AG04450 (cell line): Measurements from ENCODE around the gene ZNF668. TPM values are rescaled to one million over a fixed set of nuclear protein-coding genes. Genes with fewer than 3 reads are reported as not detected.

Experiments used
- CTCF ChIA-PET: fragments of 300-600, 350-600 bp; formaldehyde crosslinking; extraction: SDS; loops from one replicate; lab custom pipeline; 2022; ENCODE audit warnings: antibody characterized with exemption, inconsistent platforms; lab: Charles Lee
- POLR2A ChIA-PET: fragments of 350-600 bp; formaldehyde crosslinking; extraction: SDS; loops from one replicate; lab custom pipeline; 2021; ENCODE audit warnings: antibody characterized with exemption, inconsistent platforms; lab: Yijun Ruan, JAX
- DNase-seq: peaks from one replicate; pipeline ENCODE4 v3.0.0-alpha.2; 2011; ENCODE audit warnings: low read depth, low spot score
- H3K27ac ChIP-seq: one replicate; pipeline ENCODE4 v1.5.1; 2012; ENCODE audit warnings: low read depth, low read length, control low read depth
- H3K27me3 ChIP-seq: one replicate; pipeline ENCODE4 v1.6.0; 2012; ENCODE audit warnings: low read length; ENCODE audit not compliant: control insufficient read depth, insufficient read depth
- H3K4me3 ChIP-seq: 2 replicates; pipeline ENCODE4 v1.5.1; 2011; ENCODE audit warnings: mild to moderate bottlenecking, low read depth, low read length, control low read depth
- H3K9me3 ChIP-seq: 2 replicates; pipeline ENCODE4 v1.5.1; 2012; ENCODE audit warnings: low read length; ENCODE audit not compliant: control insufficient read depth, insufficient read depth
- CTCF ChIP-seq: IDR thresholded peaks from 2 replicates; pipeline ENCODE4 v1.5.1; 2011; ENCODE audit warnings: low read depth, low read length, control low read depth, inconsistent platforms
- polyA plus RNA-seq: library from polyadenylated mRNA; depleted of rRNA; stranded (reverse); fragments of >200 nt; gene quantifications from 2 replicates; pipeline ENCODE4 v1.2.3, GENCODE V29; 2011

The ZNF668 gene
- polyA plus RNA-seq, 1 experiment = 5.9 TPM

- no peaks in the 10 kb centered on the region for H3K27me3 ChIP-seq
- TF ChIP-seq CTCF = no peak
- no peak for DNase-seq
- no peak overlapping the region for H3K4me3 ChIP-seq
- ChIA-PET CTCF (interaction anchor here (1.0 kb wide), 1 partner anchor 91 kb away, joined by 4 read pairs; no protein-coding TSS in a partner anchor), POLR2A (interaction anchor here (1.6 kb wide), 1 partner anchor 24 kb away, joined by 4 read pairs; the partner anchor contains the start of genes ZNF646 and ZNF668)
- no peak overlapping the region for H3K27ac ChIP-seq
- no peaks in the 10 kb centered on the region for H3K9me3 ChIP-seq
These were observed 23.6 kb downstream of the ZNF668 start for GRCh38 chr16:31050280-31051030.

- POLR2A ChIA-PET = no interaction called here
- CTCF ChIA-PET = no interaction called here
These were observed 30.1 kb downstream of the ZNF668 start for GRCh38 chr16:31043898-31044481.

GRCh38 chr16:31043352-31043751, 30.7 kb downstream of the ZNF668 start:
- no peak overlapping the region for H3K4me3 ChIP-seq
- no peak for DNase-seq
- ChIA-PET POLR2A (no interaction called here), CTCF (no interaction called here)
- no peaks in the 10 kb centered on the region; the same call in 1 of the 2 replicates for H3K9me3 ChIP-seq
- H3K27me3 ChIP-seq = no peaks in the 10 kb centered on the region
- H3K27ac ChIP-seq = no peak overlapping the region
- no peak for TF ChIP-seq CTCF

More at GRCh38 chr16:31043898-31044481, 30.1 kb downstream of the ZNF668 start:
- Histone ChIP-seq H3K4me3 (no peak overlapping the region), H3K9me3 (no peaks in the 10 kb centered on the region; the same call in 1 of the 2 replicates), H3K27ac (no peak overlapping the region), H3K27me3 (no peaks in the 10 kb centered on the region)
- TF ChIP-seq CTCF = no peak
- DNase-seq = no peak

- TF ChIP-seq CTCF = no peak
These were observed 31.2 kb downstream of the ZNF668 start for GRCh38 chr16:31042866-31043265.

GRCh38 chr16:31038993-31039392, 35.0 kb downstream of the ZNF668 start:
- Histone ChIP-seq H3K4me3 (no peak overlapping the region), H3K27ac (no peak overlapping the region), H3K27me3 (no peaks in the 10 kb centered on the region), H3K9me3 (no peaks in the 10 kb centered on the region; the same call in 1 of the 2 replicates)
- CTCF ChIA-PET = interaction anchor here (0.6 kb wide), 1 partner anchor 137 kb away, joined by 3 read pairs; no protein-coding TSS in a partner anchor
- TF ChIP-seq CTCF = no peak
- no peak for DNase-seq
- POLR2A ChIA-PET = no interaction called here

More at GRCh38 chr16:31042866-31043265, 31.2 kb downstream of the ZNF668 start:
- Histone ChIP-seq H3K27ac (no peak overlapping the region), H3K27me3 (no peaks in the 10 kb centered on the region), H3K9me3 (no peaks in the 10 kb centered on the region; the same call in 1 of the 2 replicates), H3K4me3 (no peak overlapping the region)
- DNase-seq = no peak
- ChIA-PET CTCF (interaction anchor here (0.6 to 1.0 kb wide), 2 partner anchors 58 to 232 kb away, joined by 3 to 4 read pairs; partner anchors contain the start of gene HSD3B7), POLR2A (no interaction called here)
